OCI-LY7 (cell line): ENCODE results near the gene TRAF3IP1. TPM values are rescaled to one million over a fixed set of nuclear protein-coding genes. Genes with fewer than 3 reads are reported as not detected.

Experiments used
- BruUV-seq: library from RNA; stranded (reverse); fragments of 400-500 nt; replicated peaks from 2 replicates; lab custom pipeline; 2021; lab: Mats Ljungman, UMichigan
- CTCF ChIA-PET: fragments of 300-600 bp; sonication (Branson Sonifier 250); formaldehyde crosslinking; loops from one replicate; lab custom pipeline; 2022; ENCODE audit warnings: antibody characterized with exemption; ENCODE audit not compliant: unreplicated experiment; lab: Charles Lee
- POLR2A ChIA-PET: fragments of 300-600 bp; sonication (Branson Sonifier 250); formaldehyde crosslinking; loops from one replicate; lab custom pipeline; 2022; ENCODE audit warnings: antibody characterized with exemption; lab: Charles Lee
- DNase-seq: peaks from one replicate; pipeline ENCODE4 v3.0.0-alpha.2; 2015; ENCODE audit warnings: low spot score
- H2AFZ ChIP-seq: fragments of 200-600 bp; sonication (generic), shearing (Covaris generic); 2 replicates; pipeline ENCODE4 v1.6.1; 2014; ENCODE audit warnings: mild to moderate bottlenecking, antibody characterized with exemption, low read length, moderate library complexity
- H3K27ac ChIP-seq: fragments of 200-600 bp; sonication (generic); 2 replicates; pipeline ENCODE4 v1.5.1; 2014; ENCODE audit warnings: mixed run types, low read depth, mild to moderate bottlenecking, moderate library complexity, low read length, inconsistent platforms; ENCODE audit not compliant: poor library complexity, severe bottlenecking
- H3K36me3 ChIP-seq: fragments of 200-600 bp; sonication (generic); 2 replicates; pipeline ENCODE4 v1.6.1; 2014; ENCODE audit warnings: mild to moderate bottlenecking, antibody characterized with exemption, low read length, moderate library complexity, mixed read lengths; ENCODE audit not compliant: insufficient read depth
- H3K4me1 ChIP-seq: fragments of 200-600 bp; sonication (generic); 2 replicates; pipeline ENCODE4 v1.5.1; 2014; ENCODE audit warnings: mild to moderate bottlenecking, low read length; ENCODE audit not compliant: insufficient read depth, poor library complexity, severe bottlenecking
- H3K4me2 ChIP-seq: fragments of 200-600 bp; sonication (generic); 2 replicates; pipeline ENCODE4 v1.6.1; 2014; ENCODE audit warnings: mild to moderate bottlenecking, low read length
- H3K4me3 ChIP-seq: fragments of 200-600 bp; sonication (generic); 2 replicates; pipeline ENCODE4 v1.5.1; 2014; ENCODE audit warnings: mild to moderate bottlenecking, low read depth, low read length; ENCODE audit not compliant: poor library complexity, severe bottlenecking
- H3K79me2 ChIP-seq: fragments of 200-600 bp; sonication (generic); 2 replicates; pipeline ENCODE4 v1.6.1; 2016; ENCODE audit warnings: low read depth, mild to moderate bottlenecking, low read length, moderate library complexity, mixed read lengths; ENCODE audit not compliant: insufficient read depth
- H3K9me2 ChIP-seq: fragments of 200-600 bp; sonication (generic); 2 replicates; pipeline ENCODE4 v1.6.1; 2016; ENCODE audit warnings: mild to moderate bottlenecking, low read length, mixed read lengths; ENCODE audit not compliant: insufficient read depth
- H3K9me3 ChIP-seq: fragments of 200-600 bp; sonication (generic); 2 replicates; pipeline ENCODE4 v1.6.1; 2014; ENCODE audit warnings: mild to moderate bottlenecking, mixed run types, low read length, mixed read lengths
- H4K20me1 ChIP-seq: fragments of 200-600 bp; sonication (generic); 2 replicates; pipeline ENCODE4 v1.6.1; 2014; ENCODE audit warnings: mild to moderate bottlenecking, antibody characterized with exemption, low read length, moderate library complexity, mixed read lengths; ENCODE audit not compliant: insufficient read depth
- EZH2phosphoT487 ChIP-seq: fragments of 200-600 bp; sonication (generic); IDR thresholded peaks from 2 replicates; pipeline ENCODE4 v1.6.1; 2018; ENCODE audit warnings: low read depth, borderline replicate concordance, mild to moderate bottlenecking, mixed run types, antibody characterized with exemption, low read length, moderate library complexity, mixed read lengths
- intact Hi-C: fragments of 100-400 bp; cut with micrococcal nuclease; formaldehyde crosslinking; loops from one replicate; pipeline ENCODE4 v1.10.0; 2022; ENCODE audit not compliant: unreplicated experiment
- total RNA-seq, 2 experiments: library from RNA; depleted of rRNA in 1 of 2; stranded (reverse); fragments of >200 nt in 1 of 2; shearing (Covaris generic) in 1 of 2; gene quantifications; 2 replicates each; pipeline ENCODE4 v1.2.3, GENCODE V29; 2014 to 2022
- TF ChIP-seq, protein P1 (sequence below): fragments of 200-600 bp; sonication (generic); conservative IDR thresholded peaks from 2 replicates; pipeline ENCODE4 v1.5.1; 2014; ENCODE audit warnings: mild to moderate bottlenecking, antibody characterized with exemption, low read length, moderate library complexity, mixed read lengths

TRAF3IP1 gene
- total RNA-seq, 2 experiments from 2014 or later, result 8.2 to 13.8 TPM

DNA sequence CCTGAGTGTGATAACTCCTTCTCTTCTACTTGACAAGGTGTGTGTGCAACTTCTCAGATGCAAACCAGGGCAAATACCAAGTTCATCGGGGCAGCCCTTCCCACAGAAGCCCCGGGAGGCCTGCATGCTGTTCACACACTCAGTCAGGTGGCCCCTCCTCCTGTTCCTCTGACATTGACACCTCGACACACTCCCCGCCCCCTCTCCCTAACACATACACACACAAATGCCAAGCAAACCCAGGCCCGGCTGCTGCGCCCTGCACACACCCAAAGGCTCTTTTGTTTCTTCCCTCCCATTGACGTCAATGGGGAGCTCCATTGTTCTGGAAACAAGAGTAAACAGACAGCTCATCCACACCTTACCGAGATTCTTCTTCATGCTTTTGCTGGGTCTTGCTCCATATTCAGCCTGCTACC is 30.2 kb upstream of the TRAF3IP1 start:
- H3K79me2 ChIP-seq, result peaks cover 27% of the 10 kb centered on the region
- peaks cover 24% of the 10 kb centered on the region for H3K4me1 ChIP-seq
- TF ChIP-seq EZH2phosphoT487, result no peak
- TF ChIP-seq, protein P1, sequence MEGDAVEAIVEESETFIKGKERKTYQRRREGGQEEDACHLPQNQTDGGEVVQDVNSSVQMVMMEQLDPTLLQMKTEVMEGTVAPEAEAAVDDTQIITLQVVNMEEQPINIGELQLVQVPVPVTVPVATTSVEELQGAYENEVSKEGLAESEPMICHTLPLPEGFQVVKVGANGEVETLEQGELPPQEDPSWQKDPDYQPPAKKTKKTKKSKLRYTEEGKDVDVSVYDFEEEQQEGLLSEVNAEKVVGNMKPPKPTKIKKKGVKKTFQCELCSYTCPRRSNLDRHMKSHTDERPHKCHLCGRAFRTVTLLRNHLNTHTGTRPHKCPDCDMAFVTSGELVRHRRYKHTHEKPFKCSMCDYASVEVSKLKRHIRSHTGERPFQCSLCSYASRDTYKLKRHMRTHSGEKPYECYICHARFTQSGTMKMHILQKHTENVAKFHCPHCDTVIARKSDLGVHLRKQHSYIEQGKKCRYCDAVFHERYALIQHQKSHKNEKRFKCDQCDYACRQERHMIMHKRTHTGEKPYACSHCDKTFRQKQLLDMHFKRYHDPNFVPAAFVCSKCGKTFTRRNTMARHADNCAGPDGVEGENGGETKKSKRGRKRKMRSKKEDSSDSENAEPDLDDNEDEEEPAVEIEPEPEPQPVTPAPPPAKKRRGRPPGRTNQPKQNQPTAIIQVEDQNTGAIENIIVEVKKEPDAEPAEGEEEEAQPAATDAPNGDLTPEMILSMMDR, result no peak
- intact Hi-C loops, result no loop called here
- ChIA-PET CTCF (no interaction called here), POLR2A (interaction anchor here (0.6 to 1.2 kb wide), 4 partner anchors 12 to 181 kb away, joined by 3 to 5 read pairs (median 4); no protein-coding TSS in a partner anchor)
- H4K20me1 ChIP-seq, result peaks cover 11% of the 10 kb centered on the region
- peak overlapping the region; percentile 96 for H2AFZ ChIP-seq
- no peak overlapping the region for H3K27ac ChIP-seq
- no peaks in the 10 kb centered on the region for H3K9me3 ChIP-seq
- peak; percentile 45 for DNase-seq
- BruUV-seq, result no TSS peak
- peaks cover 7% of the 10 kb centered on the region; the same call in 1 of the 2 replicates for H3K36me3 ChIP-seq
- peak overlapping the region; percentile 97 for H3K4me2 ChIP-seq
- peak overlapping the region; percentile 76 for H3K4me3 ChIP-seq
- H3K9me2 ChIP-seq, result no peaks in the 10 kb centered on the region

DNA sequence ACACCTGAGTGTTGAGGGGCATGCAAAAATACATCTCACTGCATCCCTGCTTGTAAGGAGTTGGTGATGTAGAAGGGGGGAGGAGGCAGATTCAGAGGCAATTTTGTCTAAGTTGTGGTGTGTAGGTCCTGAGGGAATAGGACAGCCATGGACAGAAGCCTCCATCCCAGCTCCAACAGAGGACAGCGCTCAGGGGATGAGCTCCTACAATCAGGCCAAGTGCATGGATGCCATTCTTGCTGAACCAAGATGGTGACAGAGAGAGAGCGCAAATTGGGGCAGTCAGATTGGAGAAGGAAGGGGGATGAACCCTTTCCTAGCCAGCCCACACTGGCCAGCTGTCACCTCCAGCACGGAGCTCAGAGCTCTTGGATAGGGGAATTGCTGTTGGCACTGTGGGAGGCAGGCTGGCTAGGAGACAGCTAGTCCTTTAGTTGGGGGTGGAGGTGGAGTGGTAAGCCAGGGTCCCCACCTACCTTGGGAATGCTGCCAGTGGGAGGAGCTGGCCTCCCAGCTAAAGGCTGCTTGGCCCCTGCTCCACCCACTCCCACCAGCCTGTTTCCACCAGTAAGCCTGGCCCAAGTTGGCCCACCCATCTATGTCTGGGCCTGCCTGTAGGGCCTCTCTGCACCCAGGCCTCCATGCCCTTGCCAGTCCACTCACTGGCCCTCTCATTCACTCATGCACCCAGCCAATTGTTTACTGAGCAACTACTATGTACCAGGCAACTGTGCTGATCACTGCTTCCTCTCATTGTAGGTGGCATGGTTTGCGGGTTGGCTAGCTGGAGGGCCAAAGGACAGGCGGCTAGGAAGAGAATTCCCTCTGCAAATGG is 29.4 kb upstream of the TRAF3IP1 start:
- Histone ChIP-seq H3K4me1 (peaks cover 24% of the 10 kb centered on the region), H4K20me1 (peaks cover 8% of the 10 kb centered on the region; the same call in 1 of the 2 replicates), H3K36me3 (peaks cover 7% of the 10 kb centered on the region; the same call in 1 of the 2 replicates), H3K4me2 (peak overlapping the region; percentile 97; the same call in 1 of the 2 replicates), H3K9me3 (no peaks in the 10 kb centered on the region), H3K27ac (no peak overlapping the region), H3K79me2 (peaks cover 20% of the 10 kb centered on the region; the same call in 1 of the 2 replicates), H3K9me2 (no peaks in the 10 kb centered on the region), H3K4me3 (no peak overlapping the region), H2AFZ (no peak overlapping the region)
- ChIA-PET CTCF (no interaction called here), POLR2A (interaction anchor here (0.8 to 1.2 kb wide), 3 partner anchors 12 to 18 kb away, joined by 3 to 5 read pairs (median 3); no protein-coding TSS in a partner anchor)
- intact Hi-C loops, result no loop called here
- TF ChIP-seq, protein P1, result no peak
- TF ChIP-seq EZH2phosphoT487, result no peak
- no TSS peak for BruUV-seq
- no peak for DNase-seq
